DOHH2 (cell line): Measurements from ENCODE around the gene MAML2.

Experiments
- EZH2phosphoT487 ChIP-seq: fragments of 200-600 bp; sonication (generic); IDR thresholded peaks from 2 replicates; pipeline ENCODE4 v1.6.1; 2017; ENCODE audit warnings: borderline replicate concordance, mild to moderate bottlenecking, antibody characterized with exemption, low read length, moderate library complexity, mixed read lengths
- TF ChIP-seq, protein P1 (sequence below): fragments of 200-600 bp; sonication (generic); IDR thresholded peaks from one replicate; pipeline ENCODE4 v1.5.1; 2014; ENCODE audit warnings: antibody characterized with exemption, mild to moderate bottlenecking, low read depth, low read length; ENCODE audit not compliant: poor library complexity, severe bottlenecking

DNA sequence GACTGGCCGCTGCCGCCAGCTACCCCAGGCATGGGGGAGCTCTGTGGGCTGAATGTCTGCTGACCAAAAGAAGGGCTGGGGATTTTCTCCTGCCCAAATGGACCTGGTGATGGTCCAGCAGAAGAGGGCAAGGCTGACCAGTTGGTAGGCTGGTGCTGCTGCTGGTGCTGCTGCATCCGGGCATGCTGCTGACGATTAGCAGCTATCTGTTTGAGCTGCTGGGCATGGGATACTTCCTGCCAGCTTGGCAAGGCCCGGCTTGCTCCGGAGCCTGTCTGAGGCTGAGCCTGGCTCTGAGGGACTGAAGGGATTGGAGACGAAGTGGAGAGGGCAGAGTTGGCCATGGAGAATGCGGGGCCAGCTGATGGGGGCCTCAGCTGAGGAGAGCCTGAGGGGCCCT is 250.5 kb downstream of the MAML2 start:
- TF ChIP-seq, protein P1, sequence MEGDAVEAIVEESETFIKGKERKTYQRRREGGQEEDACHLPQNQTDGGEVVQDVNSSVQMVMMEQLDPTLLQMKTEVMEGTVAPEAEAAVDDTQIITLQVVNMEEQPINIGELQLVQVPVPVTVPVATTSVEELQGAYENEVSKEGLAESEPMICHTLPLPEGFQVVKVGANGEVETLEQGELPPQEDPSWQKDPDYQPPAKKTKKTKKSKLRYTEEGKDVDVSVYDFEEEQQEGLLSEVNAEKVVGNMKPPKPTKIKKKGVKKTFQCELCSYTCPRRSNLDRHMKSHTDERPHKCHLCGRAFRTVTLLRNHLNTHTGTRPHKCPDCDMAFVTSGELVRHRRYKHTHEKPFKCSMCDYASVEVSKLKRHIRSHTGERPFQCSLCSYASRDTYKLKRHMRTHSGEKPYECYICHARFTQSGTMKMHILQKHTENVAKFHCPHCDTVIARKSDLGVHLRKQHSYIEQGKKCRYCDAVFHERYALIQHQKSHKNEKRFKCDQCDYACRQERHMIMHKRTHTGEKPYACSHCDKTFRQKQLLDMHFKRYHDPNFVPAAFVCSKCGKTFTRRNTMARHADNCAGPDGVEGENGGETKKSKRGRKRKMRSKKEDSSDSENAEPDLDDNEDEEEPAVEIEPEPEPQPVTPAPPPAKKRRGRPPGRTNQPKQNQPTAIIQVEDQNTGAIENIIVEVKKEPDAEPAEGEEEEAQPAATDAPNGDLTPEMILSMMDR, result no peak
- TF ChIP-seq EZH2phosphoT487, result no peak
